CD4-positive, alpha-beta T cell treated with Interleukin-17A for 4 hours (primary cell): Measurements from ENCODE around the gene RNU11.
"Not testable (repeated sequence)": the region's sequence is repeated elsewhere in the genome, so short reads cannot be mapped to it uniquely, and the experiment has no call there.

Source experiments
- DNase-seq: peaks from one replicate; pipeline ENCODE4 v3.0.0-alpha.2; 2020; ENCODE audit warnings: mixed read lengths

The RNU11 gene

GRCh38 chr1:28648474-28649198, at the start of gene RNU11:
TSS of gene RNU11 (plus strand) at chr1:28648600.
- DNase-seq: peak; percentile 89

GRCh38 chr1:28601696-28602095, 46.7 kb upstream of the RNU11 start:
- no peak for DNase-seq

- DNase-seq: peak; percentile 58
These were observed 45.6 kb upstream of the RNU11 start for GRCh38 chr1:28602536-28603439.

GRCh38 chr1:28604411-28604810, 44.0 kb upstream of the RNU11 start:
- DNase-seq: no peak

- DNase-seq: no peak
These were observed 43.4 kb upstream of the RNU11 start for GRCh38 chr1:28604962-28605361.

- DNase-seq: no peak
These were observed 41.6 kb upstream of the RNU11 start for GRCh38 chr1:28606771-28607170.

GRCh38 chr1:28613175-28613574, 35.2 kb upstream of the RNU11 start:
- no peak for DNase-seq

- DNase-seq: no peak
These were observed 16.7 kb upstream of the RNU11 start for GRCh38 chr1:28631713-28632112.

- no peak for DNase-seq
These were observed 15.8 kb upstream of the RNU11 start for GRCh38 chr1:28632560-28632959.

GRCh38 chr1:28640766-28641165, 7.6 kb upstream of the RNU11 start:
- peak; percentile 34 for DNase-seq

GRCh38 chr1:28642056-28642846, 6.1 kb upstream of the RNU11 start:
- no peak for DNase-seq

GRCh38 chr1:28642847-28643635, 5.4 kb upstream of the RNU11 start, which contains the start of gene TAF12:
TSS of gene TAF12 (minus strand) at chr1:28643067. CDS start at chr1:28622081, 20,986 bp downstream.
- peak; percentile 94 for DNase-seq

GRCh38 chr1:28644494-28644893, 3.9 kb upstream of the RNU11 start:
- no peak for DNase-seq

- DNase-seq: not testable (repeated sequence)
These were observed 3.0 kb upstream of the RNU11 start for GRCh38 chr1:28645406-28645805.

- no peak for DNase-seq
These were observed 2.4 kb upstream of the RNU11 start for GRCh38 chr1:28646040-28646439.

GRCh38 chr1:28648008-28648473, 359 bp upstream of the RNU11 start:
- peak; percentile 91 for DNase-seq

GRCh38 chr1:28653063-28653462, 4.7 kb downstream of the RNU11 start:
- not testable (repeated sequence) for DNase-seq

GRCh38 chr1:28653870-28654269, 5.5 kb downstream of the RNU11 start:
- DNase-seq: peak; percentile 40

GRCh38 chr1:28655448-28656311, 7.3 kb downstream of the RNU11 start:
- not testable (repeated sequence) for DNase-seq

GRCh38 chr1:28656335-28656734, 7.9 kb downstream of the RNU11 start:
- DNase-seq: no peak

- no peak for DNase-seq
These were observed 15.6 kb downstream of the RNU11 start for GRCh38 chr1:28663871-28664470.
